Measurements from ENCODE around the gene GNPAT. TPM values are rescaled to one million over a fixed set of nuclear protein-coding genes. Genes with fewer than 3 reads are reported as not detected.

Gene GNPAT
- total and polyA plus RNA-seq, 2 of the 8 experiments (the other 6 are each of a cell fraction or from before 2014, with no cell fraction given): 22.9 to 47.4 TPM

- ChIA-PET POLR2A (ENCODE audit: partially characterized antibody) (no interaction called here), CTCF (ENCODE audit: partially characterized antibody) (no interaction called here)
- Histone ChIP-seq H2BK20ac (ENCODE audit: low read length) (no peak overlapping the region), H3K4me3 (ENCODE audit: extremely low read depth in 1 of 4, insufficient read depth in 2 of 4, low read depth in 3 of 4, low read length in 4 of 4) (no peak overlapping the region), H3K27ac (ENCODE audit: low read depth, low read length) (no peak overlapping the region), H3K27me3 (replicated peaks in 1 of 4; ENCODE audit: control insufficient read depth in 3 of 4, extremely low read depth in 1 of 4, insufficient read depth in 3 of 4, low read length in 3 of 4) (no peaks in the 10 kb centered on the region), H3K4me1 (replicated peaks in 1 of 4; ENCODE audit: control insufficient read depth in 3 of 4, insufficient read depth in 4 of 4, low read length in 3 of 4) (no peaks in the 10 kb centered on the region), H2AK5ac (ENCODE audit: low read depth, low read length) (no peak overlapping the region), H3K18ac (ENCODE audit: extremely low read depth, low read length) (no peak overlapping the region), H3K79me2 (ENCODE audit: control insufficient read depth in 1 of 2, insufficient read depth in 2 of 2, low read length in 2 of 2) (no peaks in the 10 kb centered on the region), H3K14ac (ENCODE audit: insufficient read length) (no peak overlapping the region), H4K5ac (ENCODE audit: insufficient read length, low read depth, low read length) (no peak overlapping the region), H2BK120ac (replicated peaks; ENCODE audit: low read depth, low read length) (no peak overlapping the region), H2BK12ac (ENCODE audit: low read depth, low read length) (no peak overlapping the region), H2BK15ac (ENCODE audit: low read length) (no peak overlapping the region), H3K23ac (ENCODE audit: insufficient read length) (no peak overlapping the region), H3K23me2 (ENCODE audit: low read depth, low read length) (no peaks in the 10 kb centered on the region), H4K20me1 (replicated peaks in 1 of 2; ENCODE audit: control insufficient read depth in 1 of 2, insufficient read depth in 2 of 2, low read length in 2 of 2) (no peaks in the 10 kb centered on the region), H4K91ac (replicated peaks; ENCODE audit: insufficient read length, low read length) (no peak overlapping the region), H3K9me3 (ENCODE audit: insufficient read depth in 2 of 2, low read depth in 1 of 2, low read length in 1 of 2) (no peaks in the 10 kb centered on the region), H4K8ac (ENCODE audit: extremely low read depth, insufficient read depth, low read length) (no peak overlapping the region), H3K4ac (replicated peaks; ENCODE audit: insufficient read length, low read depth, low read length) (no peak overlapping the region), H3K4me2 (ENCODE audit: insufficient read depth in 1 of 2, low read depth in 2 of 2, low read length in 2 of 2) (no peak overlapping the region), H3K79me1 (ENCODE audit: low read depth, low read length) (no peaks in the 10 kb centered on the region), H3K36me3 (ENCODE audit: control insufficient read depth in 2 of 4, insufficient read depth in 4 of 4, low read length in 3 of 4) (peaks cover 2 to 50% (median 21%) of the 10 kb centered on the region in 4 experiments; a peak in 7 of 8 replicates), H3K9ac (replicated peaks in 1 of 4; ENCODE audit: extremely low read depth in 1 of 4, low read depth in 3 of 4, low read length in 3 of 4) (no peak overlapping the region), H3K56ac (replicated peaks; ENCODE audit: insufficient read length, low read depth, low read length) (no peak overlapping the region), H2BK5ac (ENCODE audit: low read depth, low read length) (no peak overlapping the region), H2AFZ (ENCODE audit: low read length) (no peak overlapping the region)
- FAIRE-seq (no peak), DNase-seq (ENCODE audit: low read depth in 1 of 2, low spot score in 2 of 2) (no peak)
- TF ChIP-seq CTCF (IDR thresholded peaks at IDR 0.05; ENCODE audit: control extremely low read depth in 1 of 3, insufficient read depth in 1 of 3, low read depth in 1 of 3, low read length in 3 of 3) (no peak), SAP30 (IDR thresholded peaks at IDR 0.05; ENCODE audit: insufficient read depth, insufficient replicate concordance, low read length) (no peak), SP2 (IDR thresholded peaks at IDR 0.05; ENCODE audit: low read length) (no peak), CBX5 (IDR thresholded peaks at IDR 0.05; ENCODE audit: low read depth, low read length) (no peak), CBX8 (IDR thresholded peaks at IDR 0.05; ENCODE audit: borderline replicate concordance, low read depth, low read length) (no peak), SIRT6 (IDR thresholded peaks at IDR 0.05; ENCODE audit: low read length) (no peak), PHF8 (conservative IDR thresholded peaks at IDR 0.05; ENCODE audit: low read depth, low read length) (no peak), ATF2 (IDR thresholded peaks at IDR 0.05; ENCODE audit: low read length) (no peak)
- 94% methylated on average over 2 of the region's 2 CpGs; no CpG with 5 or more reads in 1 of the 2 experiments for WGBS, 2 experiments (ENCODE audit: extremely low coverage in 1 of 2, insufficient coverage in 1 of 2, insufficient read length in 1 of 2, insufficient replicate concordance in 2 of 2, low coverage in 1 of 2, low lambda C conversion rate in 2 of 2, missing lambda C conversion rate in 1 of 2)
These were observed 31.9 kb downstream of the GNPAT start for GRCh38 chr1:231272880-231273279.
